HEK293 (cell line): Measurements from ENCODE around the gene CASP7.

Experiments
- MZF1 ChIP-seq: fragments of 450-650 bp; formaldehyde crosslinking; IDR thresholded peaks from 2 replicates; pipeline ENCODE4 v1.5.1; 2017; ENCODE audit warnings: missing biosample characterization, missing genetic modification characterization, borderline replicate concordance
- ZBTB1 ChIP-seq: fragments of 450-650 bp; formaldehyde crosslinking; IDR thresholded peaks from 2 replicates; pipeline ENCODE4 v1.5.1; 2016; ENCODE audit warnings: missing biosample characterization, missing genetic modification characterization
- ZEB2 ChIP-seq: fragments of 450-650 bp; formaldehyde crosslinking; IDR thresholded peaks from 2 replicates; pipeline ENCODE4 v1.5.1; 2016; ENCODE audit warnings: missing biosample characterization, missing genetic modification characterization
- TF ChIP-seq, protein P1 (sequence below): fragments of 450-650 bp; formaldehyde crosslinking; IDR thresholded peaks from 2 replicates; pipeline ENCODE4 v1.5.1; 2016; ENCODE audit warnings: missing biosample characterization, missing genetic modification characterization

DNA sequence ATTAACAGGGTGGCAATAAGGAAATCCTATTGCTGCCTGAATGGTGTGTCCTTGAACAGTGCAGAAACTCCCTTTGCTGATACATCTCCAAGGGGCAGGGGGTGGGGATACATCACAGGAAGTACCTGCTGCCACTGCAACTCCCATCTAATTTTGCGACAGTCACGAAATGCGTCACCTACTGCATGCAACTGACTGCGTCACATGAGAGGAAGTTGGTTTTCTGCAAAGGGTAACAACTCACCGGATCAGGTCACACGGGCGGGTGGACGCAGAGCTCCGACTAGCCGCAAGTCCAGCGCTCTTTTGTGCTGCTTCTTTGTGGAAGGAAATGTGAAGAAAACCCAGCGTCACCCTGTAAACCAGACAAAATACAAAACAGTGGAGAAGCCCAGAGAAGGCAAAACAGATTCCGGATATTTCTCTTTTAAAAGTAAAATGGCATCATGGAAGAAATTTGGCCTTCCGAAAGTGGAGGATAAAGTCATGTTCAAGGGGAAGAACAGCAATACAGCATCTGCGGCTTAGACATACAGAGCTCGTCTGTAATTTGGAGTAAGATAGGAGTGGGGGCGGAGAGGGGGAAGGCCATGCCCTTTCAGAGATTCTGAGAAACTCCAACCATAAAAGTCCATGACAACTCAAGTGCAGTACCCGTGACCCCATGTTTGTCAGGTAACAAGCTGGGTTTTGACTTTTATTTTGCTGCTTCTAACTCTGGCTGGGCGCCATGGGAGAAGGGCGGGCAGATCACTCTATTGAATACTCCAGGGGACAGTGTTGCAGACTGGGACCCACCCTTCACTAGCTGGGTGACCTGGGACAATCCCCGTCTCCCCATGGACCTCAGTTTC, 39.5 kb downstream of the CASP7 start:
- TF ChIP-seq ZEB2 (tag by site-specific recombination) (no peak), ZBTB1 (tag by site-specific recombination) (no peak), MZF1 (tag by site-specific recombination) (no peak)
- TF ChIP-seq, protein P1, sequence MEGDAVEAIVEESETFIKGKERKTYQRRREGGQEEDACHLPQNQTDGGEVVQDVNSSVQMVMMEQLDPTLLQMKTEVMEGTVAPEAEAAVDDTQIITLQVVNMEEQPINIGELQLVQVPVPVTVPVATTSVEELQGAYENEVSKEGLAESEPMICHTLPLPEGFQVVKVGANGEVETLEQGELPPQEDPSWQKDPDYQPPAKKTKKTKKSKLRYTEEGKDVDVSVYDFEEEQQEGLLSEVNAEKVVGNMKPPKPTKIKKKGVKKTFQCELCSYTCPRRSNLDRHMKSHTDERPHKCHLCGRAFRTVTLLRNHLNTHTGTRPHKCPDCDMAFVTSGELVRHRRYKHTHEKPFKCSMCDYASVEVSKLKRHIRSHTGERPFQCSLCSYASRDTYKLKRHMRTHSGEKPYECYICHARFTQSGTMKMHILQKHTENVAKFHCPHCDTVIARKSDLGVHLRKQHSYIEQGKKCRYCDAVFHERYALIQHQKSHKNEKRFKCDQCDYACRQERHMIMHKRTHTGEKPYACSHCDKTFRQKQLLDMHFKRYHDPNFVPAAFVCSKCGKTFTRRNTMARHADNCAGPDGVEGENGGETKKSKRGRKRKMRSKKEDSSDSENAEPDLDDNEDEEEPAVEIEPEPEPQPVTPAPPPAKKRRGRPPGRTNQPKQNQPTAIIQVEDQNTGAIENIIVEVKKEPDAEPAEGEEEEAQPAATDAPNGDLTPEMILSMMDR (tag by site-specific recombination), result no peak
